HCT116 (cell line): ENCODE data around the gene PIK3C3. TPM values are rescaled to one million over a fixed set of nuclear protein-coding genes. Genes with fewer than 3 reads are reported as not detected.

ENCODE experiments used
- ATAC-seq: fragments of 200-7000 bp; cut with Tn5 transposase; 2 replicates; pipeline ENCODE4 v1.9.1; 2020; ENCODE audit warnings: mild to moderate bottlenecking, moderate library complexity
- BruUV-seq: library from RNA; stranded (reverse); fragments of 400-500 nt; replicated peaks from 2 replicates; lab custom pipeline; 2021; lab: Mats Ljungman, UMichigan
- CTCF ChIA-PET: fragments of 300-600 bp; sonication (Branson Sonifier 250); formaldehyde crosslinking; loops from one replicate; lab custom pipeline; 2021; ENCODE audit warnings: antibody characterized with exemption; lab: Charles Lee
- POLR2A ChIA-PET: fragments of 300-600, 350-600 bp; sonication (Branson Sonifier 250); formaldehyde crosslinking; loops from one replicate; lab custom pipeline; 2021; ENCODE audit warnings: antibody characterized with exemption; lab: Charles Lee
- RAD21 ChIA-PET, 2 experiments: fragments of 300-600 bp; sonication (Branson Sonifier 250); formaldehyde crosslinking; loops; one replicate each; lab custom pipeline; 2023; ENCODE audit warnings: low total read pairs in 2 of 2; ENCODE audit not compliant: uncharacterized antibody in 2 of 2, unreplicated experiment in 2 of 2, low non-redundant PET in 1 of 2; lab: Charles Lee
- DNase-seq: peaks from one replicate; pipeline ENCODE4 v3.0.0-alpha.2; 2010; ENCODE audit warnings: low read depth, low spot score
- H2AFZ ChIP-seq: fragments of 200-600 bp; shearing (Covaris generic), sonication (generic); 2 replicates; pipeline ENCODE4 v1.6.1; 2017; ENCODE audit warnings: low read depth, mixed run types, mixed read lengths, antibody characterized with exemption, low read length; ENCODE audit not compliant: poor library complexity, severe bottlenecking
- H3K27ac ChIP-seq: 2 replicates; pipeline ENCODE4 v1.5.1; 2012; ENCODE audit warnings: low read depth, low read length
- H3K27me3 ChIP-seq: fragments of 200-600 bp; sonication (generic); 2 replicates; pipeline ENCODE4 v1.6.1; 2016; ENCODE audit warnings: mixed run types, low read length, mixed read lengths; ENCODE audit not compliant: insufficient read depth
- H3K36me3 ChIP-seq, 2 experiments: fragments of 200-500 bp in 1 of 2; fragments of 200-600 bp in 1 of 2; sonication (Bioruptor generic) in 1 of 2; sonication (generic) in 1 of 2; 2 replicates each; pipeline versions ENCODE4 v1.5.1 to v1.6.1; 2014 to 2016; ENCODE audit warnings: low read length in 2 of 2, inconsistent platforms in 1 of 2, mixed read lengths in 1 of 2, mixed run types in 1 of 2; ENCODE audit not compliant: insufficient read depth in 2 of 2, control insufficient read depth in 1 of 2
- H3K4me1 ChIP-seq, 2 experiments: fragments of 200-600 bp in 1 of 2; sonication (generic) in 1 of 2; 2 replicates each; pipeline versions ENCODE4 v1.5.1 to v1.6.1; 2012 to 2017; ENCODE audit warnings: low read length in 2 of 2, inconsistent platforms in 1 of 2, mild to moderate bottlenecking in 1 of 2, mixed read lengths in 1 of 2, mixed run types in 1 of 2, moderate library complexity in 1 of 2; ENCODE audit not compliant: insufficient read depth in 2 of 2, control insufficient read depth in 1 of 2
- H3K4me2 ChIP-seq: fragments of 200-600 bp; sonication (generic); 2 replicates; pipeline ENCODE4 v1.6.1; 2017; ENCODE audit warnings: mixed run types, low read length, mixed read lengths
- H3K4me3 ChIP-seq, 2 experiments: fragments of 200-600 bp in 1 of 2; sonication (generic) in 1 of 2; replicated peaks in 1 of 2; 2 replicates each; pipeline ENCODE4 v1.5.1; 2011 to 2016; ENCODE audit warnings: low read length in 2 of 2, control low read depth in 1 of 2, low read depth in 1 of 2, mild to moderate bottlenecking in 1 of 2, mixed read lengths in 1 of 2, mixed run types in 1 of 2
- H3K79me2 ChIP-seq: fragments of 200-600 bp; sonication (generic); 2 replicates; pipeline ENCODE4 v1.6.1; 2017; ENCODE audit warnings: mild to moderate bottlenecking, mixed run types, low read length, moderate library complexity, mixed read lengths; ENCODE audit not compliant: insufficient read depth
- H3K9ac ChIP-seq: fragments of 200-600 bp; sonication (generic); 2 replicates; pipeline ENCODE4 v1.6.1; 2016; ENCODE audit warnings: low read length, mixed read lengths
- H3K9me2 ChIP-seq: fragments of 200-600 bp; sonication (generic), shearing (Covaris generic); 2 replicates; pipeline ENCODE4 v1.6.1; 2017; ENCODE audit warnings: mixed run types, mild to moderate bottlenecking, moderate library complexity; ENCODE audit not compliant: insufficient read depth
- H3K9me3 ChIP-seq, 2 experiments: fragments of 200-500 bp in 1 of 2; fragments of 200-600 bp in 1 of 2; sonication (Bioruptor generic) in 1 of 2; sonication (generic) in 1 of 2; 2 replicates each; pipeline ENCODE4 v1.6.1; 2014 to 2017; ENCODE audit warnings: low read length in 2 of 2, mixed read lengths in 2 of 2, inconsistent platforms in 1 of 2, low read depth in 1 of 2, mild to moderate bottlenecking in 1 of 2, mixed run types in 1 of 2, moderate library complexity in 1 of 2; ENCODE audit not compliant: control insufficient read depth in 1 of 2, insufficient read depth in 1 of 2
- H4K20me1 ChIP-seq: fragments of 200-600 bp; sonication (generic), shearing (Covaris generic); 2 replicates; pipeline ENCODE4 v1.6.1; 2017; ENCODE audit warnings: mixed run types, mild to moderate bottlenecking, moderate library complexity; ENCODE audit not compliant: insufficient read depth
- ATF3 ChIP-seq: IDR thresholded peaks from 2 replicates; pipeline ENCODE4 v1.6.1; 2012
- CBX3 ChIP-seq: IDR thresholded peaks from 2 replicates; pipeline ENCODE4 v1.6.1; 2012; ENCODE audit warnings: low read depth
- CEBPB ChIP-seq: IDR thresholded peaks from 2 replicates; pipeline ENCODE4 v1.6.1; 2012; ENCODE audit warnings: low read depth
- CTCF ChIP-seq, 3 experiments: fragments of 200-600 bp in 1 of 3; sonication (generic) in 1 of 3; IDR thresholded peaks in 2 of 3; conservative IDR thresholded peaks in 1 of 3; 2 replicates each; pipeline ENCODE4 v1.5.1; 2012 to 2017; ENCODE audit warnings: low read depth in 2 of 3, low read length in 2 of 3, antibody characterized with exemption in 1 of 3, borderline replicate concordance in 1 of 3, control low read depth in 1 of 3, mild to moderate bottlenecking in 1 of 3, mixed read lengths in 1 of 3, mixed run types in 1 of 3, moderate library complexity in 1 of 3; ENCODE audit not compliant: insufficient read depth in 1 of 3
- EGR1 ChIP-seq: IDR thresholded peaks from 2 replicates; pipeline ENCODE4 v1.6.1; 2012; ENCODE audit warnings: low read depth
- ELF1 ChIP-seq: IDR thresholded peaks from 2 replicates; pipeline ENCODE4 v1.6.1; 2012; ENCODE audit warnings: low read depth, borderline replicate concordance
- EZH2 ChIP-seq: fragments of 200-600 bp; sonication (generic); IDR thresholded peaks from 2 replicates; pipeline ENCODE4 v1.6.1; 2017; ENCODE audit warnings: antibody characterized with exemption, mixed run types
- EZH2phosphoT487 ChIP-seq: fragments of 200-600 bp; IDR thresholded peaks from 2 replicates; pipeline ENCODE4 v1.6.1; 2018; ENCODE audit warnings: antibody characterized with exemption, borderline replicate concordance
- FOSL1 ChIP-seq: IDR thresholded peaks from 2 replicates; pipeline ENCODE4 v1.6.1; 2012; ENCODE audit warnings: low read depth
- JUND ChIP-seq: IDR thresholded peaks from 2 replicates; pipeline ENCODE4 v1.6.1; 2012
- MAX ChIP-seq: IDR thresholded peaks from 2 replicates; pipeline ENCODE4 v1.6.1; 2012
- POLR2AphosphoS5 ChIP-seq: IDR thresholded peaks from 2 replicates; pipeline ENCODE4 v1.6.1; 2011; ENCODE audit warnings: mild to moderate bottlenecking, low read depth, low read length, moderate library complexity
- RAD21 ChIP-seq: IDR thresholded peaks from 2 replicates; pipeline ENCODE4 v1.6.1; 2012; ENCODE audit warnings: low read depth, mild to moderate bottlenecking
- SIN3A ChIP-seq: IDR thresholded peaks from 2 replicates; pipeline ENCODE4 v1.6.1; 2012; ENCODE audit warnings: low read depth
- SRF ChIP-seq: IDR thresholded peaks from 2 replicates; pipeline ENCODE4 v1.6.1; 2012; ENCODE audit warnings: low read depth
- TCF7L2 ChIP-seq: IDR thresholded peaks from 2 replicates; pipeline ENCODE4 v1.7.0; 2011; ENCODE audit warnings: borderline replicate concordance, inconsistent platforms; ENCODE audit not compliant: insufficient read depth, insufficient read length; ENCODE audit errors: extremely low read depth
- ZBTB33 ChIP-seq: IDR thresholded peaks from 2 replicates; pipeline ENCODE4 v1.6.1; 2011; ENCODE audit warnings: mild to moderate bottlenecking, low read length, moderate library complexity; ENCODE audit not compliant: insufficient replicate concordance; ENCODE audit errors: extremely low read depth
- ZFX ChIP-seq: fragments of 450-650 bp; IDR thresholded peaks from 2 replicates; pipeline ENCODE4 v1.6.1; 2017
- intact Hi-C: fragments of 100-400 bp; cut with micrococcal nuclease; formaldehyde crosslinking; loops from 2 replicates; pipeline ENCODE4 v1.10.0; 2022
- total RNA-seq: library from RNA; stranded (reverse); gene quantifications from one replicate; pipeline ENCODE4 v1.2.1, GENCODE V29; 2021; ENCODE audit not compliant: unreplicated experiment

Gene PIK3C3
- total RNA-seq, 1 experiment from 2014 or later = 40.4 TPM

GRCh38 chr18:42038936-42039335, 83.9 kb downstream of the PIK3C3 start:
- Histone ChIP-seq H3K79me2 (no peaks in the 10 kb centered on the region), H3K9me3 (no peaks in the 10 kb centered on the region), H3K9me2 (no peaks in the 10 kb centered on the region), H3K36me3 (peaks cover 0 to 13% of the 10 kb centered on the region in 2 experiments; a peak in 2 of 4 replicates), H3K4me1 (no peaks in the 10 kb centered on the region), H3K27ac (no peak overlapping the region), H3K9ac (no peak overlapping the region), H3K4me2 (no peak overlapping the region), H3K27me3 (no peaks in the 10 kb centered on the region), H3K4me3 (no peak overlapping the region), H2AFZ (no peak overlapping the region), H4K20me1 (no peaks in the 10 kb centered on the region)
- ChIA-PET CTCF (interaction anchor here (1.5 kb wide), 1 partner anchor 14 kb away, joined by 6 read pairs; no protein-coding TSS in a partner anchor), POLR2A (no interaction called here), RAD21 (no interaction called here)
- intact Hi-C loops = no loop called here
- no TSS peak for BruUV-seq
- no peak for ATAC-seq
- DNase-seq = no peak
- no peak for TF ChIP-seq EGR1
- TF ChIP-seq EZH2 = no peak
- TF ChIP-seq ELF1 = no peak
- no peak for TF ChIP-seq ZBTB33
- no peak for TF ChIP-seq CBX3
- no peak for TF ChIP-seq ZFX
- no peak for TF ChIP-seq CEBPB
- no peak for TF ChIP-seq RAD21

GRCh38 chr18:42039396-42039795, 84.4 kb downstream of the PIK3C3 start:
- intact Hi-C loops = no loop called here
- Histone ChIP-seq H3K4me3 (no peak overlapping the region), H3K4me2 (no peak overlapping the region), H3K27me3 (no peaks in the 10 kb centered on the region), H2AFZ (no peak overlapping the region), H3K9me3 (no peaks in the 10 kb centered on the region), H3K79me2 (no peaks in the 10 kb centered on the region), H3K9ac (no peak overlapping the region), H3K9me2 (no peaks in the 10 kb centered on the region), H3K27ac (no peak overlapping the region), H4K20me1 (no peaks in the 10 kb centered on the region), H3K36me3 (peaks cover 0 to 11% of the 10 kb centered on the region in 2 experiments; a peak in 2 of 4 replicates), H3K4me1 (no peaks in the 10 kb centered on the region)
- ATAC-seq = no peak
- CTCF ChIA-PET = interaction anchor here (1.1 to 1.5 kb wide), 2 partner anchors 14 kb away, joined by 5 to 6 read pairs; no protein-coding TSS in a partner anchor
- DNase-seq = no peak
- RAD21 ChIA-PET = no interaction called here
- POLR2A ChIA-PET = no interaction called here
- TF ChIP-seq ATF3 (no peak), ELF1 (no peak), EGR1 (no peak), JUND (no peak), FOSL1 (no peak), SRF (no peak), EZH2phosphoT487 (no peak), SIN3A (no peak), CBX3 (no peak), MAX (no peak), CTCF (IDR thresholded peaks at IDR 0.05 in 2 of 3, conservative IDR thresholded peaks at IDR 0.05 in 1 of 3; ENCODE audit: borderline replicate concordance in 1 of 3, insufficient read depth in 1 of 3, low read depth in 2 of 3, low read length in 2 of 3) (no peak), RAD21 (no peak), EZH2 (no peak), TCF7L2 (no peak), POLR2AphosphoS5 (no peak)
- no TSS peak for BruUV-seq
